Measurements from ENCODE around the gene PIP4K2A.
"Not testable (repeated sequence)": the region's sequence is repeated elsewhere in the genome, so short reads cannot be mapped to it uniquely, and the experiment has no call there.

PIP4K2A gene

DNA sequence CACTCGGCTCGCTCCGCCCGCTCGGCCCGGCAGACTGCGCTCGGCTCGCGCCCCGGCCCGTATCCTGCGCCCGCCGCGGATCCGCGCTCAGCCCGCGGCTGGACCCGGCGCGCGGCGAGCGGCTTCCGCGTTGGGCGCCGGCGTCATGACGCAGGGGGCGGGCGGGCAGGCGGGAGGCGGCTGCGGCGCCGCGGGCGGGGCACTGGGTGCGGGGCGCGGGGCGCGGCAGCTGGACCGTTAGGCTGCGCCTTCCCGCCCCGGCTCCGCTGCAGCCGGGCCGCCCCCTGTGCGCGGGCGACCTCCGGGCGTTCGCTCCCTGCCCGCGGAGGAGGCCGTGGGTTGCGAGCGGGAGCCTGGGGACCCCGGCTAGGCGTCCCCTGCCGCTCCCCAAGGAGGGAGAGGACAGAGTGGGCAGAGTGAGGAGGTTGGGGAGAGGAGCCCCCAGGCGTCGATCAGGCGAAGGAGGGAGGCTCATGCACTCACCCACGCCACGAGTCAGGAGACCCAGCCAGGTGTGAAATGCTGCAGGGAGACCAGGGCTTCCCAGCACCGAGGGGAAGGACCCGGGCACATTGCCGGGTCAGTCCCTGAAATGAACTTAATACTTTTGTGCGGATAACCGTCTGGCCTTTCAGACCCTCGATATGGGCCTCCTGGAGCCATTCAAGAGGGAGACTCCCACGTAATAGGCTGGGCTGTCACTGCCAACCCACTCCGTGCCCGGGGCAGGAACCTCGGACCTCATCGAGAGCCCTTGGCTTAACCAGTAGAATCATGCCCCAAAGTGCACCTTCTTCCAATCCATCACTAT lies at the start of gene PIP4K2A:
Gene PIP4K2A (minus strand): TSS at position 100 of the 811 bp plus-strand sequence. CDS start 252 bp downstream, outside the sequence.
- DNase-seq (ENCODE audit: low read depth, low spot score): no peak

DNA sequence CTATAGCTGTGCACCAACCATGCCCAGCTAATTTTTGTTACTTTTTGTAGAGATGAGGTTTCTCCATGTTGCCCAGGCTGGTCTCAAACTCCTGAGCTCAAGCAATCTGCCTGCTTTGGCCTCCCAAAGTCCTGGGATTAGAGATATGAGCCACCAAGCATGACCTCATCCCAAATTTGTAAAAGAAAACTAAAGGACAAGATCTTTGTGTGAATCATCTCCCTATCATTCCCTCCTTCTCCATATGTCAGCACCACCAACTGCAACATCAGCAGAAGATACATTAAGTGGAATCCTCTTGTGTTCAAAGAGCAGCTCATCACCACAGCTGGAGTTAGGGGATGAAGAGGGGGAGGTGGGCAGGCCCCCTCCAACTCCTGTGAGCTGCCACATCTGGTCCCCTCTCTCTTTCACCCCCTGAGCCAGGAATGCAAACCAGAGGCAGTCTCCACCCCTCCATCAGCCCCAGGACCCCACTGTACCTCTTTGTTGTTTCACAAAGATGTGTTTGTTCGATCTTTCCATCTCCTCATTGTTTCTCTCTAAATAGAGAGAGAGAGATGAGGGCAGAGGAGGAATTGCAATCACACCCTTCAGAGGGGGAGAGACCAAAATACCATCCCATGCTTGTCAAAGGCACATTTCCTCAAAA lies 47.3 kb upstream of the PIP4K2A start:
- no peak for DNase-seq (ENCODE audit: low read depth, low spot score)

DNA sequence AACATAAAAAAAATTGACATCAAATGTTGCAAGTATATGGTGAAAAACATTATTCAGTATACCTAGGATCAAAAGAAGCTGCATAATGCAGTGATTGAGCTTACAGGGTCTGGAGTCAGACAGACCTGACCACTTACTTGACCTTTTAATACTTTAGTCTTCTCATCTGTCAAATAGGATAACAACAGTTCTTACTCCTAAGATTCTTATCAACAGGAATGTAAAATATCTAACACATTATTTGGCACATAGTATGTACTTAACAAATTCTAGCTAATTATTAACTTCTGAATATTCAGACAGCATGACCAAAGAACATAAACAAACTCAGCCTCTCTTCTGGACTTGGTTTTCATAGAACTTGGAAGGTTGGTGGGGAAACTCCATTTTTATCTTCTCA lies 45.6 kb upstream of the PIP4K2A start:
- DNase-seq (ENCODE audit: low read depth, low spot score): no peak

DNA sequence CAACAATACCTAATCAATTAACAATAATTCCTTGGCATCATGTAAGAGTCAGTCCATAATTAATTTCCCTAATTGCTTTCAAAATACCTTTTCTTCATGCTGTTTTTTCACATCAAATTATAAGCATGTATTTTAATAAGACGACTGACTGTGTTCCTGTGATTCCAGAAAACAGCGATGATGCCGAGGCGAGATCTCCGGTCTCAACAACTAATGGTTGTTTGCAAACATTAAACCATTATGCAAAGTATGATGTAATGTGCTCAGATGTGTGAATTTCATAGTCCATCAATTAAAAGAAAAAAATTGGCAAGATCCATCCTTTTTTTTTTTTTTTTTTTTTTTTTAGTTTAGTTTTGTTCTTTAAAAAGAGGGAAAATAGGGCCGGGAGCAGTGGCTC lies 44.5 kb upstream of the PIP4K2A start:
- DNase-seq (ENCODE audit: low read depth, low spot score): no peak

DNA sequence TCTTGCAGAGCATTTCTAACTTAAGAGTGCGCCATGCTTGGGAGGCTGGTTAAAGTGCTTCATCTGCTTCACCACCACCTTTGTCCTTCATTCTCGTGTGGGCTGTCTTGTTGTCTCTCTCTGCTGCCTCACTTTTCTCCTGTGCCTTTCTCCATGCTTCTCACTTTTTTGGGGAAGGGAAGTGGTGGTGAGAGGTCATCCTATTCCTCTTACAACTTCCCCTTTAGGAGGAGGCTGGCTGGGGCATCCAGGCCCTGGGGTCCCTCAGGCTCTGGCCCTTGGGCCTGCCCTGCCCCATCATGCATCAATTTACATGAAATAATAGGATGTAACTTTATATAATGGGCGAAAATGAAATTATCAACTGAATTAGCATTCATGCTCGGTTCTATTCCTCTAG lies 39.9 kb upstream of the PIP4K2A start:
- no peak for DNase-seq (ENCODE audit: low read depth, low spot score)

- no peak for DNase-seq (ENCODE audit: low read depth, low spot score)
Observed at GRCh38 chr10:22753786-22754185, 39.4 kb upstream of the PIP4K2A start.

DNA sequence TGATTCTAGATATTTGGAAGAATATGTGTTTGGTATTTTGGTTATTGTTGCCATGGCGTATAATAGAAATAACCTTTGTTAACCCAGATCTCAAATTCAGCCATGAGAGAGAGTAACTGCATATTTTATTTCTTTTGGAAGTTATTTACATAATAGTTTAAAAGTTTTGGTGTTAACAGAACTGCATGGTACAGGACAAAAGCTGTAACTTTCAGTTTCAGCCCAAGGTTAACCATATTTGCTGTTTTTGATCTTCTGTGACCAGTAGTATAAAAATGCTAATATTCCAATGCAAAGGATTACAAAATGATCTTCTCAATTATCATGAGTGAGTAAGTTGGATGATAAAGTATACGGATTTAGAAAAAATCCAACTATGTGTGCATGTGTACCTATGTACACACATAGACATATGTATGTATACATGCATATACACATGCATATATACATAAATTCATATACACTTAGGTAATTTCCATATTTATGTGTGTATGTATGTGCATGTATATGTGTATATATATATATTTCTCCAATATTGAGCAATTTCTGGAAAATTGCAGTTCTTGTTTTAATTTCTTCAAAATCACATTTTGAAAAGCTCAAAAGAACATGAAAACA lies 38.0 kb upstream of the PIP4K2A start:
- no peak for DNase-seq (ENCODE audit: low read depth, low spot score)

- DNase-seq (ENCODE audit: low read depth, low spot score): no peak
Observed at GRCh38 chr10:22750131-22750530, 35.8 kb upstream of the PIP4K2A start.

- DNase-seq (ENCODE audit: low read depth, low spot score): not testable (repeated sequence)
Observed at GRCh38 chr10:22744858-22745257, 30.5 kb upstream of the PIP4K2A start.

DNA sequence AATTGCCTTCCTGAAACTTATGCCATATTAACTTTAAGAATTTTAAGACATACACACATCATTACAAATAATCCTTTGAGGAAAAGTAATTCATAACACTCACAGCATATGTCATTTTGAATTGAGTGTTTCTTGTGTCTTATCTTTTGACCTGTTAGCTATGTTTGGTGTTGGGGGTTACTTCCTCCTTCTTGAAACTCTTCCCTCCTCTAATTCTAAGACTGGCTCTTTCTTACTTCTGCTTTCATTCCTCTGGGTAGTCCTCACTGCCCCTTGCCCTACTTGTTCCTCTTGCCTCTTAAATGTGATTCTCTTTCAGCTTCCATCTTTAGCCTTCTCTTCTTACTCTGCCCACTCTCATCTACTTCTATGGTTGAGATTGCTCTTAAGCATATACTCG lies 28.3 kb upstream of the PIP4K2A start:
- DNase-seq (ENCODE audit: low read depth, low spot score): no peak

DNA sequence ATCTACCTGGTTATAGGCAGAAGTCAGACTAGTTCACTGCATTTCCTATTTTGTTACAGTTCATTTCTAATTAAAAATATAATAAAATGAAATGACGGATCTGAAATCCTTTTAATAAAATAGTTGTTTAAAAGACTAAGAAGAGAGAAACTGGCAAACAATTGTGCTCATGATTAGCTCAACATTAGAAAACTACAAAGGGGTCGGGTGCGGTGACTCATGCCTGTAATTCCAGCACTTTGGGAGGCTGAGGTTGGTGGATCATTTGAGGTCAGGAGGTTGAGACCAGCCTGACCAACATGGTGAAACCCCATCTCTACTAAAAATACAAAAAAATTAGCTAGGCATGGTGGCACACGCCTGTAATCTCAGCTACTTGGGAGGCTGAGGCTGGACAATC lies 27.3 kb upstream of the PIP4K2A start:
- DNase-seq (ENCODE audit: low read depth, low spot score): not testable (repeated sequence)

- DNase-seq (ENCODE audit: low read depth, low spot score): no peak
Observed at GRCh38 chr10:22740180-22740579, 25.8 kb upstream of the PIP4K2A start.

DNA sequence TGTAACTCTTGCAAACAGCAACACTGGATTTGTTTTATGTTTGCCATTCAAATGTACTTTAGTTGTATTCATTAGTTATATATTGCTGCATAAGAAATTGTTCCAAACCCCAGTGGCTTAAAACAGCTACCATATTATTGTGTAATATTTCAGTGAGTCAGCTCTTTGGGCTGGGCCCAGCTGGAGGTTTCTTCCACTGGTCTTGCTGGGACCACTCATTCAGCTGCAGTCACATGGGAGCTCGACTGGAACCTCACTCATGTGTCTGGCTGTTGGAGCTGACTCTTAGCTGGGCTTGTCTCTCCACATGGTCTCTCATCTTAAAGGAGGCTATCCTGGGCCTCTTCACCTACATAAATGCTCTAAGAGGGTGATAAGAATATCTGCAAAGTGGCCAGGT lies 23.2 kb upstream of the PIP4K2A start:
- peak; percentile 36 for DNase-seq (ENCODE audit: low read depth, low spot score)

DNA sequence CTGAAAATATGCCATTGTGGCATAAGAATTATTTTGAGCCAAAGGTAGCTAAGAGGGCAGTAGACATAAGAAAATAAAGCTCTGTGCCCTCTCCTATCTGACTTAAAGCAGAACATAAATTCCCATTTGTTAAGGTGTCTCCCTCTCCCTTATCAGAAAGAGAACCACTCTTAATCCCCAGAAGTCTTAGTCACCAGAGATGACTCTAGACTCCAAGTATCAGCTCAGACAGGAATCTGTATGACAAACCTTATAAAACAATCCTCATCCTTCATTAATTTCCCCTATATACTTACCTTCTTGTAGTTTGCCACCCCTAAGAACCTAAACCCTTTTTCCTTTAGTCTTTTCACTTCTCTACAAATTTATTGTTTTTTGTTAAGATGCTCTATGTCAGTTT lies 21.8 kb upstream of the PIP4K2A start:
- no peak for DNase-seq (ENCODE audit: low read depth, low spot score)

DNA sequence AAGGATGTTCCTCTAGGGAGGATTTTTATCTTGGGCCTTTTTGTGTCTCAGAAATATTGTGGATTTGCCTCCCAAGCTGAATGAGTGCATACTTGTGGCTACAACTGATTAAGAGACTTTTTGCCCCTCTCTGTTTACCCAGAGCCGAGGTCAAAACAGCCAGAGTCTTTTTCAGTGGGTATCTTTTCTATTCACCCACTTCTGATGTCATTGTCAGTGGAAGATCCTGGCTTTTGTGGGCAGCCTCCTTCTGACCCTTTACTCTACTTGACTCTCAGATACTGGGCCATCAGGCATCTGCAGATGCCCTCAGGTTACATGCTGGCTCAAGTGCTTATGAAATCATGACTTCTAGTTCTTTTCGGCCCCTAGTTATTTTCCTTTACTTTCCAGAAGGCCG lies 19.6 kb upstream of the PIP4K2A start:
- DNase-seq (ENCODE audit: low read depth, low spot score): no peak

- DNase-seq (ENCODE audit: low read depth, low spot score): no peak
Observed at GRCh38 chr10:22727663-22728062, 13.3 kb upstream of the PIP4K2A start.

DNA sequence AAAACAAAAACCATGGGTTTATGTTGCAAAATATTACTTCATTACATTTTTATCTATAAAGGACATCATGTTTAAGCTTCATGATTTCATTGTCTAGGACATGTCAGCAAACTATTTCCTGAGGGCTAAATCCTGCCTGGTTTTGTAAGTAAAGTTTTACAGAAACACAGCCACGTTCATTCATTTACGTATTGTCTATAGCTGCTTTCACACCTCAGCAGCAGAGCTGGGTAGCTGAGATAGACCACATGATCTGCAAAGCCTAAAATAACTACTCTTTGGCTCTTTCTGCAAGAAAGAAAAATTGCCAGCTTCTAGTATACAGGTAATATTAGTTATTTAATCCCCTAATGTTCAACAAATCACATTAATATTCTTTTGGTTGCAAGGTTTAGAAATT lies 12.7 kb upstream of the PIP4K2A start:
- DNase-seq (ENCODE audit: low read depth, low spot score): no peak

DNA sequence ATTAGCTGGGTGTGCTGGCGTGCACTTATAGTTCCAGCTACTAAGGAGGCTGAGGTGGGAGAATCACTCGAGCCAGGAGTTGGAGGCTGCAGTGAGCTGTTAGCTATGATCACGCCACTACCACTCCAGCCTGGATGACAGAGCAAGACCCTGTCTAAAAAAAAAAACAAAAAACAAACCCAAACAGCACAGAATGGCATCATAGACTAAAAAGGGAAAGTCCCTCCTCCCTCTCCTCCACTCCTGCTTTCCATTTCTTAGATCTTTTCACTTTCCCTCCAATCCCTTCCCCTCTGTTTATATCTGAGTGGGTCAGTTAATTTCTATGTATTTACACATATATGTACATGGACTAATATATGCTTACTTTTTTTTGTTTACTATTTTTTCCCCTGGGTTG lies 10.4 kb upstream of the PIP4K2A start:
- no peak for DNase-seq (ENCODE audit: low read depth, low spot score)

- DNase-seq (ENCODE audit: low read depth, low spot score): no peak
Observed at GRCh38 chr10:22723783-22724182, 9.4 kb upstream of the PIP4K2A start.

GRCh38 chr10:22723343-22723779 lies 9.0 kb upstream of the PIP4K2A start:
- DNase-seq (ENCODE audit: low read depth, low spot score): no peak

- DNase-seq (ENCODE audit: low read depth, low spot score): no peak
Observed at GRCh38 chr10:22722626-22723169, 8.3 kb upstream of the PIP4K2A start.

DNA sequence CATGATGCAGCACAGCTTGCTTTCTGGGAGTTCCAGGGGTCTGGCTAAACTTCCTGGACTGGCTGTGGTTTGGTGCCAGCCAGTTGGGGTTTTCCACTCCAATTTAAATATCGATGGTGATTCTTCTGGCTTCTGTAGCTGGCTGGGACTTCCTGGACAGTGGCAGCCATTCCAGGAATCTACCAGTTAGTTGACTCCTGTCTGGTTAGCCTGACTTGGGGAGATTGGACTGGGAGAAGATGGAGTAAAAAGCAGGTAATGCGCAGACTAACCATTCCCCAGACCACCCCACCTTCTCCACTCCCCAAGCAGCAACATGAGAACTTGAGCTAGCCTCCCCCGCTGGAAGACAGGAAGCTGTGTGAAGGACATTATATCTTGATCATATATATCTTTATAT lies 6.3 kb upstream of the PIP4K2A start:
- DNase-seq (ENCODE audit: low read depth, low spot score): no peak

Data from brain pericyte (primary cell).